GM20431 (cell line): Measurements from ENCODE around the gene KANK2.

Experiments
- in situ Hi-C: fragments of 300-500 bp; cut with MseI, MboI; formaldehyde crosslinking; loops from one replicate; pipeline ENCODE4 v1.15.0; 2020; ENCODE audit warnings: low sequenced_read_pairs; ENCODE audit not compliant: unreplicated experiment

The KANK2 gene

GRCh38 chr19:11197291-11198174 is at the start of gene KANK2:
TSS of gene KANK2 (minus strand) at chr19:11197545. CDS start at chr19:11194511, 3,034 bp downstream.
- in situ Hi-C loops, result no loop called here

- in situ Hi-C loops, result no loop called here
These were observed 49.6 kb upstream of the KANK2 start for GRCh38 chr19:11246941-11247340.

GRCh38 chr19:11244846-11245589 is 47.7 kb upstream of the KANK2 start:
- in situ Hi-C loops, result no loop called here

GRCh38 chr19:11243798-11244169 is 46.4 kb upstream of the KANK2 start:
- in situ Hi-C loops, result no loop called here

- in situ Hi-C loops, result no loop called here
These were observed 45.8 kb upstream of the KANK2 start for GRCh38 chr19:11242864-11243797.

- in situ Hi-C loops, result no loop called here
These were observed 44.7 kb upstream of the KANK2 start for GRCh38 chr19:11242025-11242424.

GRCh38 chr19:11240008-11240444 is 42.7 kb upstream of the KANK2 start:
- in situ Hi-C loops, result no loop called here

GRCh38 chr19:11239377-11240000 is 42.1 kb upstream of the KANK2 start, which contains the start of gene ANGPTL8:
TSS of gene ANGPTL8 (plus strand) at chr19:11239619. CDS start at chr19:11239638, 19 bp downstream.
- in situ Hi-C loops, result no loop called here

GRCh38 chr19:11238781-11239376 is 41.5 kb upstream of the KANK2 start:
- in situ Hi-C loops, result no loop called here

GRCh38 chr19:11238041-11238440 is 40.7 kb upstream of the KANK2 start:
- in situ Hi-C loops, result no loop called here

- in situ Hi-C loops, result no loop called here
These were observed 40.0 kb upstream of the KANK2 start for GRCh38 chr19:11237321-11237720.

GRCh38 chr19:11236324-11237301 is 39.3 kb upstream of the KANK2 start:
- in situ Hi-C loops, result no loop called here

GRCh38 chr19:11234486-11235075 is 37.2 kb upstream of the KANK2 start:
- in situ Hi-C loops, result no loop called here

GRCh38 chr19:11233073-11233472 is 35.7 kb upstream of the KANK2 start:
- in situ Hi-C loops, result no loop called here

GRCh38 chr19:11232555-11232954 is 35.2 kb upstream of the KANK2 start:
- in situ Hi-C loops, result no loop called here

GRCh38 chr19:11230621-11231386 is 33.5 kb upstream of the KANK2 start:
- in situ Hi-C loops, result no loop called here
